ENCODE measurements around the gene CDR2.

- no peak for TF ChIP-seq EZH2 (IDR thresholded peaks at IDR 0.05)
- no peak for TF ChIP-seq CTCF (IDR thresholded peaks at IDR 0.05)
Observed at GRCh38 chr16:22385196-22385595, 10.8 kb upstream of the CDR2 start.

Data from neural progenitor cell (in vitro differentiated cells).